Endothelial cell of umbilical vein (primary cell): ENCODE data around the gene LIPM. TPM values are rescaled to one million over a fixed set of nuclear protein-coding genes. Genes with fewer than 3 reads are reported as not detected.

Experiments used
- BruUV-seq: library from RNA; stranded (reverse); fragments of 400-500 nt; replicated peaks from 2 replicates; lab custom pipeline; 2021; lab: Mats Ljungman, UMichigan
- CTCF ChIA-PET: fragments of 300-600, 350-600 bp; sonication (Branson Sonifier 250); formaldehyde crosslinking; loops from one replicate; lab custom pipeline; 2021; ENCODE audit warnings: antibody characterized with exemption, inconsistent platforms; lab: Charles Lee
- POLR2A ChIA-PET: fragments of 300-600, 350-600 bp; sonication (Branson Sonifier 250); formaldehyde crosslinking; loops from one replicate; lab custom pipeline; 2021; ENCODE audit warnings: antibody characterized with exemption, inconsistent platforms; lab: Charles Lee
- DNase-seq: peaks from one replicate; pipeline ENCODE4 v3.0.0-alpha.2; 2011; ENCODE audit warnings: low read depth, low spot score
- FAIRE-seq: peaks from 2 replicates; lab custom pipeline; 2011; peaks lifted over from hg19 to GRCh38; lab: Jason Lieb, UNC
- H2AFZ ChIP-seq: 2 replicates; pipeline ENCODE4 v1.6.0; 2012; ENCODE audit warnings: low read depth, low read length, control low read depth, inconsistent platforms
- H3K27ac ChIP-seq: 2 replicates; pipeline ENCODE4 v1.5.1; 2011; ENCODE audit warnings: low read depth, mild to moderate bottlenecking, control low read depth, low read length, moderate library complexity; ENCODE audit not compliant: insufficient read depth
- H3K27me3 ChIP-seq, 2 experiments: 2 replicates each; pipeline versions ENCODE4 v1.6.0 to v1.6.1; 2011; ENCODE audit warnings: low read length in 2 of 2, mixed read lengths in 1 of 2; ENCODE audit not compliant: control insufficient read depth in 2 of 2, insufficient read depth in 2 of 2
- H3K36me3 ChIP-seq, 2 experiments: 2 replicates in 1 of 2; 3 replicates in 1 of 2; pipeline ENCODE4 v1.5.1; 2011; ENCODE audit warnings: low read length in 2 of 2, mild to moderate bottlenecking in 1 of 2, moderate library complexity in 1 of 2; ENCODE audit not compliant: control insufficient read depth in 2 of 2, insufficient read depth in 2 of 2; ENCODE audit errors: extremely low read depth in 1 of 2
- H3K4me1 ChIP-seq: 3 replicates; pipeline ENCODE4 v1.5.1; 2011; ENCODE audit warnings: mild to moderate bottlenecking, low read length; ENCODE audit not compliant: control insufficient read depth, insufficient read depth; ENCODE audit errors: extremely low read depth
- H3K4me2 ChIP-seq: 2 replicates; pipeline ENCODE4 v1.6.1; 2011; ENCODE audit warnings: low read length, control low read depth, mixed read lengths; ENCODE audit not compliant: insufficient read depth
- H3K4me3 ChIP-seq, 3 experiments: fragments of 200-600 bp in 1 of 3; sonication (generic), shearing (Covaris generic) in 1 of 3; replicated peaks in 1 of 3; 2 replicates each; pipeline ENCODE4 v1.5.1; 2011 to 2016; ENCODE audit warnings: control low read depth in 3 of 3, low read length in 3 of 3, mild to moderate bottlenecking in 2 of 3, inconsistent platforms in 1 of 3, low read depth in 1 of 3, moderate library complexity in 1 of 3; ENCODE audit not compliant: insufficient read depth in 1 of 3
- H3K79me2 ChIP-seq: 2 replicates; pipeline ENCODE4 v1.6.0; 2012; ENCODE audit warnings: low read length, inconsistent platforms; ENCODE audit not compliant: control insufficient read depth, insufficient read depth
- H3K9ac ChIP-seq: replicated peaks from 2 replicates; pipeline ENCODE3; 2011; ENCODE audit warnings: low read length, control low read depth; ENCODE audit not compliant: insufficient read depth; ENCODE audit errors: extremely low read depth
- H3K9me1 ChIP-seq: replicated peaks from 3 replicates; pipeline ENCODE4 v1.6.0; 2011; ENCODE audit warnings: mild to moderate bottlenecking, low read length; ENCODE audit not compliant: control insufficient read depth, insufficient read depth; ENCODE audit errors: extremely low read depth
- H3K9me3 ChIP-seq: replicated peaks from 2 replicates; pipeline ENCODE4 v1.5.1; 2012; ENCODE audit warnings: low read length, inconsistent platforms; ENCODE audit not compliant: control insufficient read depth, insufficient read depth
- H4K20me1 ChIP-seq: replicated peaks from 2 replicates; pipeline ENCODE3; 2011; ENCODE audit warnings: mild to moderate bottlenecking, low read length; ENCODE audit not compliant: control insufficient read depth, insufficient read depth; ENCODE audit errors: extremely low read depth
- CTCF ChIP-seq, 2 donors: IDR thresholded peaks; 1 replicate in 1 of 2; 2 replicates in 1 of 2; pipeline ENCODE4 v1.5.1; 2011; ENCODE audit warnings: low read length in 2 of 2, mild to moderate bottlenecking in 2 of 2, moderate library complexity in 2 of 2, control low read depth in 1 of 2, inconsistent platforms in 1 of 2, low read depth in 1 of 2; ENCODE audit not compliant: insufficient read depth in 1 of 2; ENCODE audit errors: extremely low read depth in 1 of 2
- EZH2 ChIP-seq: IDR thresholded peaks from 2 replicates; pipeline ENCODE4 v1.6.1; 2012; ENCODE audit warnings: borderline replicate concordance, low read depth, mild to moderate bottlenecking, moderate library complexity, low read length, inconsistent platforms; ENCODE audit not compliant: severe bottlenecking
- FOS ChIP-seq: IDR thresholded peaks from 2 replicates; pipeline ENCODE4 v1.6.1; 2011; ENCODE audit warnings: mild to moderate bottlenecking, low read length, moderate library complexity, borderline replicate concordance; ENCODE audit not compliant: insufficient read depth
- GATA2 ChIP-seq: IDR thresholded peaks from 2 replicates; pipeline ENCODE4 v1.7.0; 2011; ENCODE audit warnings: low read depth, mild to moderate bottlenecking, moderate library complexity, mixed read lengths, low read length; ENCODE audit not compliant: insufficient read length, insufficient read depth
- JUN ChIP-seq: IDR thresholded peaks from 2 replicates; pipeline ENCODE4 v1.6.1; 2011; ENCODE audit warnings: borderline replicate concordance, low read depth; ENCODE audit not compliant: insufficient read length, insufficient read depth
- MAX ChIP-seq: IDR thresholded peaks from 2 replicates; pipeline ENCODE4 v1.6.1; 2011; ENCODE audit not compliant: insufficient read depth, insufficient read length
- MYC ChIP-seq: IDR thresholded peaks from one replicate; pipeline ENCODE4 v1.6.1; 2011; ENCODE audit warnings: mild to moderate bottlenecking, low read depth, low read length
- POLR2A ChIP-seq: IDR thresholded peaks from 2 replicates; pipeline ENCODE4 v1.6.1; 2012; ENCODE audit warnings: low read depth, mild to moderate bottlenecking, control low read depth, low read length
- POLR2AphosphoS5 ChIP-seq: IDR thresholded peaks from 2 replicates; pipeline ENCODE4 v1.6.1; 2012; ENCODE audit warnings: low read depth, mild to moderate bottlenecking, control low read depth, low read length, moderate library complexity; ENCODE audit not compliant: insufficient read depth
- dilution Hi-C: fragments of 300-500 bp; cut with MboI; formaldehyde crosslinking; loops from one replicate; pipeline ENCODE4 v1.15.0; 2019; ENCODE audit warnings: low sequenced_read_pairs; ENCODE audit not compliant: extremely low pct_ligation_motif_present
- intact Hi-C: fragments of 100-400 bp; cut with micrococcal nuclease; formaldehyde crosslinking; loops from one replicate; pipeline ENCODE4 v1.10.0; 2022
- polyA plus RNA-seq, 4 experiments: library from polyadenylated mRNA; depleted of rRNA in 3 of 4; stranded (reverse) in 3 of 4; unstranded in 1 of 4; fragments of >200 nt; gene quantifications; 2 replicates each; pipeline versions ENCODE4 v1.2.1 to v1.2.3, GENCODE V29; 2011 to 2012; ENCODE audit warnings: missing spikeins in 1 of 4
- total RNA-seq: library from RNA; stranded (reverse); gene quantifications from 2 replicates; pipeline ENCODE4 v1.2.3, GENCODE V29; 2021

Gene LIPM
- total and polyA plus RNA-seq, 2 donors (not counting 3 experiments of a cell fraction or from before 2014, with no cell fraction given): not detected

- no peak for TF ChIP-seq GATA2
- no peak for TF ChIP-seq FOS
- no peak for TF ChIP-seq MYC
- no peak for TF ChIP-seq JUN
- TF ChIP-seq POLR2AphosphoS5: no peak
- TF ChIP-seq EZH2: no peak
- no peak for TF ChIP-seq MAX
- no peak for TF ChIP-seq POLR2A
- TF ChIP-seq CTCF (IDR thresholded peaks at IDR 0.05; ENCODE audit: extremely low read depth in 1 of 2, insufficient read depth in 1 of 2, low read depth in 1 of 2, low read length in 2 of 2): no peak
- H3K4me2 ChIP-seq: no peak overlapping the region
- H3K4me3 ChIP-seq: no peak overlapping the region
- H3K79me2 ChIP-seq: no peaks in the 10 kb centered on the region
- no TSS peak for BruUV-seq
- H3K9me1 ChIP-seq: no peaks in the 10 kb centered on the region
- peaks cover 0 to 7% of the 10 kb centered on the region in 2 experiments for H3K27me3 ChIP-seq
- POLR2A ChIA-PET: no interaction called here
- no peaks in the 10 kb centered on the region for H4K20me1 ChIP-seq
- peaks cover 7% of the 10 kb centered on the region for H3K4me1 ChIP-seq
- FAIRE-seq: no peak
- no peak overlapping the region for H3K9ac ChIP-seq
- H3K27ac ChIP-seq: no peak overlapping the region
- CTCF ChIA-PET: no interaction called here
- H3K36me3 ChIP-seq: no peaks in the 10 kb centered on the region
- H2AFZ ChIP-seq: no peak overlapping the region
- dilution Hi-C loops: no loop called here
- no peaks in the 10 kb centered on the region for H3K9me3 ChIP-seq
- intact Hi-C loops: no loop called here
- DNase-seq: no peak
Measured at GRCh38 chr10:88850712-88851111, 48.2 kb downstream of the LIPM start.
